ENCODE data around the gene WNK4. TPM values are rescaled to one million over a fixed set of nuclear protein-coding genes. Genes with fewer than 3 reads are reported as not detected.

Gene WNK4
- total RNA-seq, 2 experiments from 2014 or later, result 0.10 to 0.15 TPM

DNA sequence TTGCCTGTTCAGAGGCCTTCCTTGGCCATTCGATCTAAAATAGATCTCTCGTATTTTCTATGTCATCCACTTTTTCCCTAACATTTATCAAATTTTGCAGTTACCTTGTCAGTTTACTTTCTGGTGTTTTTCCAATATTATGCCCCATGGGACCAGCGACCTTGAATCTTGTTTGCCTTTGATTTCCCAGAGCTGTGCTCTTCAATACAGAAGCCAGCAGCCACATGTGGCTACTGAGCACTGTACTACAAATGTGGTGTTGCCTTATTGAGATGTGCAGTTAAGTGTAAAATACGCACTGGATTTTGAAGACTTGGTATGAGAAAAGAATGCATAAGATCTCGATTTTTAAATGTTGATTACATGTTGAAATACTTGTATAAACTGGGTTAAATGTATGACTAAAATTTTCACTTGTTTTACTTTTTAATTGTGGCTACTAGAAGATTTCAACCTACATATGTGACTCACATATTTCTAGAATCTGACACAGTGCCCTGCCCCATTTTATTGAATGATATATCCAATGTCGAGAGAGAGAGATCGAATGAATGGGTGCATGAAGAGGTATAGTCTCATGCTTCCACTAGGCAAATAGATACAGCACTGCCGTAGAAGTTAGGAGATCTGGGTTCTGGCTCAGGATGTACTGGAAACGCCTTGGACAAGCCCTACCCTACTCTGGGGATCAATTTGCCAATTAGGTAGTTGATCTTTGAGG is 52.0 kb downstream of the WNK4 start:
- peaks cover 10% of the 10 kb centered on the region for H3K36me3 Mint-ChIP-seq
- intact Hi-C loops (cut with micrococcal nuclease), result loop anchor here (2.0 to 5.0 kb wide), 2 partner anchors 165 to 338 kb away; partner anchors contain the start of genes NBR1 and RPL27
- ChIA-PET CTCF (interaction anchor here (0.8 to 4.4 kb wide), 7 partner anchors 8 to 652 kb away, joined by 3 to 47 read pairs (median 4); partner anchors contain the start of genes AOC2, BECN1, DHX8 and RETREG3), POLR2A (interaction anchor here (1.4 to 2.2 kb wide), 5 partner anchors 9 to 254 kb away, joined by 4 to 14 read pairs (median 6); partner anchors contain the start of genes BECN1, CNTD1, COA3 and RPL27)
- no peaks in the 10 kb centered on the region for H3K9me3 Mint-ChIP-seq
- no peak for DNase-seq
- peak overlapping the region; percentile 98 for H3K27ac Mint-ChIP-seq
- H3K4me3 Mint-ChIP-seq, result peak overlapping the region; percentile 97
- peaks cover 27% of the 10 kb centered on the region for H3K4me1 Mint-ChIP-seq (ENCODE audit: low read depth)
- no peaks in the 10 kb centered on the region for H3K27me3 Mint-ChIP-seq

DNA sequence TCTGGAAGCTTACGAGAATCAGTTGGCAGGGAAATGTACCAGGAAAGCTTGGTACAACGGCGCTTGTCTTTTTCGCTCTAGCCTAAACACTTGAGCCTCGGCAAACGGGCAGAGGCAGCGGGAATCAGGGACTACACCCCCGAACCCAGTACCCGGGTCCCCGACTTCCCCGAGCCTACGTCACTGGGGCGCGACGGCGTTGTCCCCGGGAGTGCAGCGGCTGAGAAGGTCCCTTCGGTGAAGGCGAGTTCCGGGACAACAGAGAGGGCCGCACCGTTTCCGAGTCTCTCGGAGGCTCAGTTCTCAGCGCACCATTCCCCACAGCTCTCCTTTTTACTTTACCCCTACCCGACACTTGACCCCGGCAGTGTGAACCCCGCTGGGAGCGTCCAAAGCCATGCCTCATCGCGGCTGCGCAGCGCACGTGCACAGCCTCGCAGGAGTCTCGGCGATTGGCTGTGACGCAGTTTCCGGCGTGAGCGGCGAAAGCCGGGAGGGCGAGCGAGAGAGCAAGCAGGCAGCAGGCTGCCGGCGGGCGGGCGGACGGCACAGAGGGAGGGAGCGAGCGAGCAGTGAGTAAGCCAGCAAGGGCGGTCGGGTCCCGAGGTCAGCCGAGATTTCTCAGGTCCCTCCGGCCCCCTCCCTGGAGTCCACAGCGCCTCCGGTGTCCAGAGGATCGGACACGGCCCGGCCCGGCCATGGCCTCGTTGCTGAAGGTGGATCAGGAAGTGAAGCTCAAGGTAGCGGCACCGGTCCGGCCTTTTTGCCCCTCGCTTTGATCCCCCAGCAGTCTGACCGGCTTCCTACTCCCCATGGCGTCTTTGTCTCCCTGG is 52.7 kb downstream of the WNK4 start, which contains the start of gene PSME3:
Gene PSME3, plus strand, starts transcription at position 464 of the 833 bp plus-strand sequence. Its CDS starts 235 bp downstream, at position 699.
- Mint-ChIP-seq H3K27ac (peak within 1 kb of the TSS; percentile 98), H3K9me3 (no peaks in the 10 kb centered on the region), H3K27me3 (no peaks in the 10 kb centered on the region), H3K4me3 (peak within 1 kb of the TSS; percentile 97), H3K36me3 (peaks cover 16% of the 10 kb centered on the region), H3K4me1 (ENCODE audit: low read depth) (peaks cover 30% of the 10 kb centered on the region)
- DNase-seq, result peak; percentile 93
- intact Hi-C loops (cut with micrococcal nuclease), result loop anchor here (1.0 to 5.0 kb wide), 3 partner anchors 9 to 338 kb away; partner anchors contain the start of genes BECN1, NBR1 and RPL27
- ChIA-PET CTCF (interaction anchor here (0.8 to 4.4 kb wide), 11 partner anchors 9 to 651 kb away, joined by 3 to 47 read pairs (median 4); partner anchors contain the start of genes AOC2, BECN1, DHX8 and RETREG3), POLR2A (interaction anchor here (0.7 to 2.2 kb wide), 7 partner anchors 9 to 255 kb away, joined by 3 to 14 read pairs (median 6); partner anchors contain the start of genes AOC2, BECN1, CNTD1 and COA3)

DNA sequence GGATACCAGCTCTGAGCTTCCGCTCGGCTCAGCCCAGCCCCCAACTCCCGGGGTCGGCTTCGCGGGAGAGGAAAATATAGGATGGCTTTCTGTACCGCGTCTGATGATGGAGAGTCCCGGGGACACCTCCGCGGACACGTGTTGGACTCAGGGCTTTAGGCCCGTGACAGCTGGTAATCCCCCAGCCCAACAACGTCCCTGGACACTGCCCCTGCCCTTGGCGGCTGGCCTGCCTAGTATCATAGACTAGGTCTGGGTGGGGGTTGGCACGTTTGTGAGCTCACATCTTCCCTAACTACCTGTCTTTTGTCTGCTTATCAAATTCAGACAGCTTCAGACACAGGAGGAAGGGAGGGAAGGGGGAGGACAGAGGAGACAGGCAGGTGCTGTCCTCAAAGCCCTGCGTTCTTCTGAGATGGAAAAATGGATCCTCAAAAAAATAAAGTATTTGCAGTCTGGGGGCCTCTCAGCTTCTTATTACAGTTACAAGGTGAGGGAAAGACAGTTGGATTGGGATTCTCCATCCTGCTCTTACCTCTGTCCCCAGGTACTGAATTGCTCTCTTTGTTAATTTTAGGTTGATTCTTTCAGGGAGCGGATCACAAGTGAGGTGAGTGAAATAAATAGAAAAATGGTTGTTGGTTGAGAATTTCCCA is 53.5 kb downstream of the WNK4 start:
- no peaks in the 10 kb centered on the region for H3K27me3 Mint-ChIP-seq
- H3K4me3 Mint-ChIP-seq, result peak overlapping the region; percentile 97
- no peak for DNase-seq

DNA sequence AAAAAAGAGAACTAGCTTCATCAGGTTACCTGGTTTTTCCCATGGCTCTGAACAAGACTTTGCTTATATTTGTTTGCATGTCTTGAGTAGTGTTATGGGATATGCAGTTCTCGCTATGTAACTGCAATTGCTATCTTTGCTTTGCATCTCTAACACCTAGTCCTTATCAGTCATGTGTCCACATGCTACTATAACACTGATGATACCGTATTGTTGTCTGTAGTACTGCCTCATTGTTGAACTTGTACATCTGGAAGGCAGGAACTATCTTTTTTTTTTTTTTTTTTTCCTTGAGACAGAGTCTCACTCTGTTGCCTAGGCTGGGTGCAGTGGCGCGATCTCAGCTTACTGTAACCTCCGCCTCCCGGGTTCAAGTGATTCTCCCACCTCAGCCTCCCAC is 55.3 kb downstream of the WNK4 start:
- H3K4me3 Mint-ChIP-seq, result no peak overlapping the region
- H3K27ac Mint-ChIP-seq, result no peak overlapping the region
- H3K36me3 Mint-ChIP-seq, result peaks cover 32% of the 10 kb centered on the region
- no peaks in the 10 kb centered on the region for H3K27me3 Mint-ChIP-seq
- peaks cover 30% of the 10 kb centered on the region for H3K4me1 Mint-ChIP-seq (ENCODE audit: low read depth)
- DNase-seq, result no peak
- no peaks in the 10 kb centered on the region for H3K9me3 Mint-ChIP-seq
- CTCF ChIA-PET, result interaction anchor here (1.0 to 4.4 kb wide), 3 partner anchors 9 to 15 kb away, joined by 3 to 47 read pairs (median 4); partner anchors contain the start of genes AOC2 and BECN1
- POLR2A ChIA-PET, result interaction anchor here (0.8 to 1.5 kb wide), 3 partner anchors 10 to 162 kb away, joined by 4 to 7 read pairs (median 4); partner anchors contain the start of gene RPL27
- intact Hi-C loops (cut with micrococcal nuclease), result no loop called here

More for the DNA sequence above, 53.5 kb downstream of the WNK4 start:
- Mint-ChIP-seq H3K36me3 (peaks cover 21% of the 10 kb centered on the region), H3K4me1 (ENCODE audit: low read depth) (peaks cover 30% of the 10 kb centered on the region), H3K9me3 (no peaks in the 10 kb centered on the region), H3K27ac (peak overlapping the region; percentile 98)
- intact Hi-C loops (cut with micrococcal nuclease), result loop anchor here (1.0 to 5.0 kb wide), 3 partner anchors 10 to 337 kb away; partner anchors contain the start of genes BECN1, NBR1 and RPL27
- ChIA-PET POLR2A (interaction anchor here (0.6 to 2.2 kb wide), 8 partner anchors 9 to 256 kb away, joined by 3 to 14 read pairs (median 5); partner anchors contain the start of genes AOC2, BECN1, CNTD1 and COA3), CTCF (interaction anchor here (0.9 to 4.4 kb wide), 10 partner anchors 9 to 650 kb away, joined by 3 to 47 read pairs (median 4); partner anchors contain the start of genes AOC2, BECN1, DHX8 and RPL27)

DNA sequence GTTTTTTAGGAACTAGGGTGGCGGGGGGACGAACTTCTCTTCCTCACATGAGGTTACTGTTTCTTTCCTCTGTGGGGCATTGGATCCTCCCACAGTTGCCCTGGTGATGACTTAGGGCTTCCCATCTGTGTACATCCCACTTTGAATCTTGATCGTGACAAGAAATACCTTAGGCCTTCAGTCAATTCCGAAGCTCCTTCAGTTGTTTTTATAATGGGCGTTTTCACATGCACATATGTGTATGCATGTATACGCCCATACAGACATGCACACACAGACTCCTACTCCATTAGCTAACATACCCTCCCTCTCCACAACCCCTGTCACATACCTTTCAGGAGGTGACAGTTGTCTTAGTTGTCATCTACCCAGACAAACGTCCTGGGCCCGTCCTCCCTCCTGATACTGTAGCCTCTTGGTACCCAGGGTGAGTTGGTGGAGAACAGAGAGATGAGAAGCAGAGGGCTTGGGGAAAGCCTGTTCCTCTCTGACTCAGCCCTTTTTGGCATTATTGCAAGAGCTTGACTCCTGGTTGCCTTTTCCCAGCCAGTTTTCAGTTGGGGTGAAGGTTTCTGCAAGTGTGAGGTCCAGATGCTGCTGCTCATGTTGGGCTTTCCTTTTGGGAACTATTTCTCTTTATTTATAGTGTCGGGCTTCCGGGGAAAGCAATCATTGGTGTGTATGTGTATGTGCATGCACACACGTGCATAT is 61.7 kb downstream of the WNK4 start:
- Mint-ChIP-seq H3K9me3 (no peaks in the 10 kb centered on the region), H3K27me3 (no peaks in the 10 kb centered on the region), H3K4me1 (ENCODE audit: low read depth) (peaks cover 19% of the 10 kb centered on the region), H3K36me3 (peaks cover 56% of the 10 kb centered on the region), H3K27ac (no peak overlapping the region), H3K4me3 (no peak overlapping the region)
- CTCF ChIA-PET, result interaction anchor here (1.2 to 5.0 kb wide), 3 partner anchors 8 to 156 kb away, joined by 3 to 25 read pairs (median 5); partner anchors contain the start of genes BECN1 and RPL27
- no peak for DNase-seq
- intact Hi-C loops (cut with micrococcal nuclease), result loop anchor here (2.0 kb wide), 1 partner anchor 87 kb away; no protein-coding TSS in a partner anchor
- POLR2A ChIA-PET, result interaction anchor here (1.3 kb wide), 1 partner anchor 9 kb away, joined by 4 read pairs; the partner anchor contains the start of gene PSME3

DNA sequence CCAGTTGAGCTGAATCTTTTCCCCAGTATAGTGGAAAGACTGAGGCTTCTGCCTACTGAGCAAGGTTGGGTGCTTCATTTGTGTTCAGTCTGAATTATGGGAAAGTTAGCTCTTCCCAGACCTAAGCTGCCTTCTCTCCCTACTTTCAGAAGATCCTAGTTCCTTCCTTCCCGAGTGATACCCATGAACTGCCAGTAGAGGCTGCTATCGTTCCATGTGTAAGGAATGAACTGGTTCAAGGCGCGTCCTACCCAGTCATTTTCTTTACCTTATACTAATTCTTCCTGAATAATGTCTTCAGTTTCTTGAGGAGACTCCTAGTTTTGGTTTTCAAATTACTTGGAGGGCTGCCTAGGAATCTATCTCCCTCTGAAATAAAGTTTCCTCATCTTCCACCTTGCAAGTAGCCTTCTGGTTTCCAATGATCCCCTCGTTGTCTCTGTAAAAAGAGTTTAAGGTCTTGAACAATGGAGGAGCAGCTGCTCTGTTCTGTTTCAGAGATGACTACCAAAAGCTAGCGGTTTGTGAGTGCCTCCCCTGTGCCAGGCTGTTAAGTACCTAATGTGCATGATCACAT is 63.0 kb downstream of the WNK4 start:
- ChIA-PET CTCF (interaction anchor here (0.6 to 5.0 kb wide), 7 partner anchors 10 to 727 kb away, joined by 3 to 25 read pairs (median 3); partner anchors contain the start of gene RPL27), POLR2A (interaction anchor here (1.3 kb wide), 1 partner anchor 10 kb away, joined by 4 read pairs; the partner anchor contains the start of gene PSME3)
- Mint-ChIP-seq H3K27me3 (no peaks in the 10 kb centered on the region), H3K4me1 (ENCODE audit: low read depth) (peaks cover 16% of the 10 kb centered on the region), H3K27ac (no peak overlapping the region), H3K9me3 (no peaks in the 10 kb centered on the region), H3K4me3 (no peak overlapping the region), H3K36me3 (peaks cover 48% of the 10 kb centered on the region)
- DNase-seq, result peak; percentile 17
- intact Hi-C loops (cut with micrococcal nuclease), result loop anchor here (2.0 kb wide), 1 partner anchor 85 kb away; no protein-coding TSS in a partner anchor

DNA sequence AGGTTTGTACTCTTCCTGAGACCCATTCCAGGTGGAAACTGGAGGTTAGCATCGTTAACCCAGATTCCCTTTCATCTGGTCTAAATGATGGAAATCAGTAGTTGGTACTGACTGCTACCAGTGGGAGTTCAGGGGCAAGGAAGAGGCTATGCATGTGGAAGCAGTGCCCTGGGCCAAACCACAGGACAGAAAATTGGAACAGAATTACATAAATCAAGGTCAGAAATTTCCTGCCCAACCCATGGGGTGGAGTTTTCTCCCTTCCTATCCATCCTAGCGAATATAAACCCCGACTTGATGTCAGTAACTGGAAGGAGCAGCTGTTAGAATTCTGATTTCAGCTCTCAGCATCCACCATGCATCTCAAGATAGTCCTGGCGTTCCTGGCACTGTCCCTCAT is 63.9 kb downstream of the WNK4 start, which contains the start of gene AOC2:
Gene AOC2, plus strand, starts transcription at position 310 of the 400 bp plus-strand sequence. Its CDS starts 47 bp downstream, at position 357.
- no peaks in the 10 kb centered on the region for H3K27me3 Mint-ChIP-seq
- ChIA-PET POLR2A (interaction anchor here (2.5 kb wide), 1 partner anchor 10 kb away, joined by 12 read pairs; no protein-coding TSS in a partner anchor), CTCF (interaction anchor here (0.6 to 5.0 kb wide), 6 partner anchors 9 to 727 kb away, joined by 3 to 25 read pairs (median 5); partner anchors contain the start of genes PSME3 and RPL27)
- peaks cover 40% of the 10 kb centered on the region for H3K36me3 Mint-ChIP-seq
- H3K4me1 Mint-ChIP-seq (ENCODE audit: low read depth), result peaks cover 16% of the 10 kb centered on the region
- no peaks in the 10 kb centered on the region for H3K9me3 Mint-ChIP-seq
- no peak for DNase-seq
- intact Hi-C loops (cut with micrococcal nuclease), result no loop called here
- H3K27ac Mint-ChIP-seq, result no peak within 1 kb of the TSS
- H3K4me3 Mint-ChIP-seq, result no peak within 1 kb of the TSS

DNA sequence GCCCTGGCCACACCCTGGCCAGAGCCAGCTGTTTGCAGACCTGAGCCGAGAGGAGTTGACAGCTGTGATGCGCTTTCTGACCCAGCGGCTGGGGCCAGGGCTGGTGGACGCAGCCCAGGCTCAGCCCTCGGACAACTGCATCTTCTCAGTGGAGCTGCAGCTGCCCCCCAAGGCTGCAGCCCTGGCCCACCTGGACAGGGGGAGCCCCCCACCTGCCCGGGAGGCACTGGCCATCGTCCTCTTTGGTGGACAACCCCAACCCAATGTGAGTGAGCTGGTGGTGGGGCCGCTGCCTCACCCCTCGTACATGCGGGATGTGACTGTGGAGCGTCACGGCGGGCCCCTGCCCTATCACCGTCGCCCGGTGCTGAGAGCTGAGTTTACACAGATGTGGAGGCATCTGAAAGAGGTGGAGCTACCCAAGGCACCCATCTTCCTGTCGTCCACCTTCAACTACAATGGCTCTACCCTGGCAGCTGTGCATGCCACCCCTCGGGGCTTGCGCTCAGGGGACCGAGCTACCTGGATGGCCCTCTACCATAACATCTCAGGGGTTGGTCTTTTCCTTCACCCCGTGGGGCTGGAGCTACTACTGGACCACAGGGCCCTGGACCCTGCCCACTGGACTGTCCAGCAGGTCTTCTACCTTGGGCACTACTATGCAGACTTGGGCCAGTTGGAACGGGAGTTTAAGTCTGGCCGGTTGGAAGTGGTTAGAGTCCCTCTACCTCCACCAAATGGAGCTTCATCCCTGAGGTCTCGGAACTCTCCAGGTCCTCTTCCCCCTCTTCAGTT is 64.5 kb downstream of the WNK4 start:
- no peak for DNase-seq
- POLR2A ChIA-PET, result interaction anchor here (0.6 to 2.5 kb wide), 5 partner anchors 11 to 280 kb away, joined by 3 to 12 read pairs (median 3); partner anchors contain the start of genes BRCA1 and RPL27
- H3K4me3 Mint-ChIP-seq, result no peak overlapping the region
- no peaks in the 10 kb centered on the region for H3K27me3 Mint-ChIP-seq
- intact Hi-C loops (cut with micrococcal nuclease), result loop anchor here (5.0 kb wide), 1 partner anchor 137 kb away; the partner anchor contains the start of genes PTGES3L and RUNDC1
- H3K36me3 Mint-ChIP-seq, result peaks cover 36% of the 10 kb centered on the region
- CTCF ChIA-PET, result interaction anchor here (0.7 to 5.0 kb wide), 9 partner anchors 10 to 153 kb away, joined by 3 to 25 read pairs (median 5); partner anchors contain the start of genes BECN1, PSME3 and RPL27
- no peak overlapping the region for H3K27ac Mint-ChIP-seq
- H3K4me1 Mint-ChIP-seq (ENCODE audit: low read depth), result peaks cover 16% of the 10 kb centered on the region
- no peaks in the 10 kb centered on the region for H3K9me3 Mint-ChIP-seq

DNA sequence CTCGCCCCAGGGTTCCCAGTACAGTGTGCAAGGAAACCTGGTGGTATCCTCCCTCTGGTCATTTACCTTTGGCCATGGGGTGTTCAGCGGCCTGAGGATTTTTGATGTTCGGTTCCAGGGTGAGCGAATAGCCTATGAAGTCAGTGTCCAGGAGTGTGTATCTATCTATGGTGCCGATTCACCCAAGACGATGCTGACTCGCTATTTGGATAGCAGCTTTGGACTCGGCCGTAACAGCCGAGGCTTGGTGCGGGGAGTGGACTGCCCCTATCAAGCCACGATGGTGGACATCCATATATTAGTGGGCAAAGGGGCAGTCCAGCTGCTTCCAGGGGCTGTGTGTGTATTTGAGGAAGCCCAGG is 65.1 kb downstream of the WNK4 start:
- H3K9me3 Mint-ChIP-seq, result no peaks in the 10 kb centered on the region
- no peak overlapping the region for H3K27ac Mint-ChIP-seq
- no peaks in the 10 kb centered on the region for H3K27me3 Mint-ChIP-seq
- no peak overlapping the region for H3K4me3 Mint-ChIP-seq
- intact Hi-C loops (cut with micrococcal nuclease), result loop anchor here (5.0 kb wide), 1 partner anchor 137 kb away; the partner anchor contains the start of genes PTGES3L and RUNDC1
- no peak for DNase-seq
- ChIA-PET POLR2A (interaction anchor here (0.6 to 2.5 kb wide), 7 partner anchors 10 to 279 kb away, joined by 3 to 12 read pairs (median 3); partner anchors contain the start of genes BRCA1 and RPL27), CTCF (interaction anchor here (0.7 to 5.0 kb wide), 7 partner anchors 12 to 152 kb away, joined by 3 to 25 read pairs (median 6); partner anchors contain the start of genes BECN1, PSME3 and RPL27)
- H3K4me1 Mint-ChIP-seq (ENCODE audit: low read depth), result peaks cover 16% of the 10 kb centered on the region
- peaks cover 34% of the 10 kb centered on the region for H3K36me3 Mint-ChIP-seq

Measured in activated CD4-positive, alpha-beta memory T cell treated with anti-CD3 and anti-CD28 coated beads for 36 hours (primary cell).